ENCODE measurements around the gene TLE1.
"Not testable (repeated sequence)": the region's sequence is repeated elsewhere in the genome, so short reads cannot be mapped to it uniquely, and the experiment has no call there.

Gene TLE1

DNA sequence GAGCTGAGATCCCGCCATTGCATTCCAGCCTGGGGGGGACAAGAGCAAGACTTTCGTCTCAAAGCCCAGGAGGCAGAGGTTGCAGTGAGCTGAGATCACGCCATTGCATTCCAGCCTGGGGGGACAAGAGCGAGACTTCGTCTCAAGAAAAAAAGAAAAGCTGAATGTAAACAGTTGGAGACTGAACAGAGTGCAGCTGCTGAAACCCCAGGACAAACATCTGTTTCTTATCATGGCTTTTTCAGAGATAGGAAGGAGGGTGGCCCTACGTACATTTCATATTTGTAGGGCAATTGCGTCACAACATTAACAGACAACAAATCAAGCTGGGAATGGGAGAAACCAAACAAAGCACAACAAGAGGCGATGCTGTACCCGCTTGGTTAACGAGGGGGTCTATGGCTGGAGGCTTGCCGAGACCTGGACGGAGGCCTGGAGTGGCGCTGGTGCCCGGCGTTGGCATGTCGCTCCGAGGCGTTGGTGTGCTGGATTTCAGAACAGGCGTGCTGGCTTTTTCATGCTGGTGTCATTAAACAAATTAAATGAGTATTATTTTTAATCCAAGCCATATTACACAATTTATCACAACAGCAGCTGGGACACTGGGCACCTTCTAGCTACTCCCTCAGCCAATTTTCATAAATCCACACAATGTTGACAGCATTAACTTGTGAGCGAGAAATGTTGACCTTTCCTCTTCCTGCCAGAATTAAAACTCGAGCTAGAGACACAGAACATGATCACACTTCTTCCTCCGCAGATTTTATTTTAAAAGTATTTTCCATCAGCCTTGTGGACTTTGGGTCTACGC, 76.1 kb downstream of the TLE1 start:
- TF ChIP-seq, protein P1, sequence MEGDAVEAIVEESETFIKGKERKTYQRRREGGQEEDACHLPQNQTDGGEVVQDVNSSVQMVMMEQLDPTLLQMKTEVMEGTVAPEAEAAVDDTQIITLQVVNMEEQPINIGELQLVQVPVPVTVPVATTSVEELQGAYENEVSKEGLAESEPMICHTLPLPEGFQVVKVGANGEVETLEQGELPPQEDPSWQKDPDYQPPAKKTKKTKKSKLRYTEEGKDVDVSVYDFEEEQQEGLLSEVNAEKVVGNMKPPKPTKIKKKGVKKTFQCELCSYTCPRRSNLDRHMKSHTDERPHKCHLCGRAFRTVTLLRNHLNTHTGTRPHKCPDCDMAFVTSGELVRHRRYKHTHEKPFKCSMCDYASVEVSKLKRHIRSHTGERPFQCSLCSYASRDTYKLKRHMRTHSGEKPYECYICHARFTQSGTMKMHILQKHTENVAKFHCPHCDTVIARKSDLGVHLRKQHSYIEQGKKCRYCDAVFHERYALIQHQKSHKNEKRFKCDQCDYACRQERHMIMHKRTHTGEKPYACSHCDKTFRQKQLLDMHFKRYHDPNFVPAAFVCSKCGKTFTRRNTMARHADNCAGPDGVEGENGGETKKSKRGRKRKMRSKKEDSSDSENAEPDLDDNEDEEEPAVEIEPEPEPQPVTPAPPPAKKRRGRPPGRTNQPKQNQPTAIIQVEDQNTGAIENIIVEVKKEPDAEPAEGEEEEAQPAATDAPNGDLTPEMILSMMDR (IDR thresholded peaks at IDR 0.05; ENCODE audit: control insufficient read depth, extremely low read depth, insufficient read depth): no peak
- H3K4me3 ChIP-seq (ENCODE audit: low read depth, low read length): no peak overlapping the region
- DNase-seq (ENCODE audit: low read depth): no peak

DNA sequence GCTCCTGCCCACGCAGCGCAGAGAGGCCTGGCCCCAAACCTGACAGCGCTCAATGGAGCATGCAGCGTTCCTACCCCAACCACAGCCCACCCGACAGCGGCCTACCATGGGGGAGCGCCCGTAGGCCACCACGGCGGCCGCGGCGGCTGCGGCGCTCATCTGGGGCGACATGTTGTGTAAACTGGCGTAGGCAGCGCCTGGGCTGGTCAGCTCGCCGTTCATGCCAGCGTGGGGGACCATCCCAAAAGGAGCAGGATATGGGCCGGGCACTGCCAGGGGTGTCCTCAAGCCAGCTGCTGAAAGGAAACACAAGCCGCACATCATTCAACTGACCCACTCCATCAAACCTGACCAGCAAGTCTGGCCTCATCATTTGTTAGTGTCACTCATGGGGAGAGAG, 77.7 kb downstream of the TLE1 start:
- TF ChIP-seq, protein P1 (IDR thresholded peaks at IDR 0.05; ENCODE audit: control insufficient read depth, extremely low read depth, insufficient read depth): no peak
- DNase-seq (ENCODE audit: low read depth): no peak
- H3K4me3 ChIP-seq (ENCODE audit: low read depth, low read length): no peak overlapping the region

DNA sequence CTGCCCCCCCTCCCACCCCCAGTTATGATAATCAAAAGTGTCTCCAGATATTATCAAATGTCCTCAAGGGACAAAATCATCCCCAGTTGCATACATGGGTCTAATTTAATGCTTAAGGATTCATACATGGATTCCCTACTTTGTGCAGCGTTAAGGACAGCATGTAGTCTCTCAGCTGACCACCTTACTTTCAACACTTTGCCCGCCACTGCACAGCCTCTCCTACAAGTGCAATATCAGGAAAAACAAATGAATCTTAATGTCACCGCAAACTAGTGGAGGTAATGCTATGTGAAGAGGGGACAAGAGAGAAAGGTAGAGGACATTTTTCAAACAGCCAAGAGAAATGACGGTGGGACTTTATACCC, 78.6 kb downstream of the TLE1 start:
- TF ChIP-seq, protein P1 (IDR thresholded peaks at IDR 0.05; ENCODE audit: control insufficient read depth, extremely low read depth, insufficient read depth): no peak
- no peak overlapping the region for H3K4me3 ChIP-seq (ENCODE audit: low read depth, low read length)
- no peak for DNase-seq (ENCODE audit: low read depth)

DNA sequence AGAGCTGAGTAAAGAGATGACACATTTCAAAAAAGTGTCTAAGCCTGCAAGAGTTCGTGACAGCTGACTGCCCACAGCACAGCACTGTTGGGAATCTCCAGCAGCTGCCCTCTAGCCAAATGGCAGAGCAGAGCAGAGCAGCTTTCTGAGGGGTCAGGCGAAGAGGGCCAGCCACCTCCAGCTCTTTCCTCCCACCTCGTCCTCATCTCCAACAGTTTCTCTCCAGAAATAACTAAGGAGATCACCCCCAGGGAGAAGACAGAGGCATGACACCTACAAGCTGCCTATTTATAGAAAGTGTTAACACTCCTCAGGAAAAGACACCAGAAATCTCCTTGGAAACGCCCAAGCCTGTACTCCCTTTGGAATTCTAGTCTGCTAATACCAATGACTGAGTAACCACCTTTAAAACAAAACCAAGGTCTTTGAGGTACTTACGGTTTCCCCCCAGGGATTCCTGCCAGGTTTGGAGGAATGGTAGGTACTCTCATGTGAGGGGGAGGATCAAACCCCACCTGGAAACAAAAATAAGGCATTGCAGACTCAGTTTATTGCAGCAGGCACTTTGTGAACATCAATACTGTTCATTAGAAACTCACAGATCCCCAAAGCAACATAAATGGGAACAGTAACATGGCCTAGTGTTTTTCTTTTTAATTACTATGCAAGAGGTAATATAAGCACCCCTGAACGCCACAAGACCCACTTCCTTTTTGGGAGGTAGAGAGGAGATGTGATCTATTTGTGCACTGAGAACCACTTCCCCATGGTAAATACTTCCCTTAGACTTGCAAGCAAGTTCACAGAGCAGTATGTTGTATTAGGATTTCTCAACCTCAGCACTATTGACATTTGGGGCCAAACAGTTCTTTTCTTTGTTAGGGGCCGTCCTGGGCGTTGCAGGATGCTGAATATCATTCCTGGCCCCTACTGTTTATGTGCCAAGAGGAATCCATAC, 79.3 kb downstream of the TLE1 start:
- no peak for DNase-seq (ENCODE audit: low read depth)
- no peak overlapping the region for H3K4me3 ChIP-seq (ENCODE audit: low read depth, low read length)
- TF ChIP-seq, protein P1 (IDR thresholded peaks at IDR 0.05; ENCODE audit: control insufficient read depth, extremely low read depth, insufficient read depth): no peak

DNA sequence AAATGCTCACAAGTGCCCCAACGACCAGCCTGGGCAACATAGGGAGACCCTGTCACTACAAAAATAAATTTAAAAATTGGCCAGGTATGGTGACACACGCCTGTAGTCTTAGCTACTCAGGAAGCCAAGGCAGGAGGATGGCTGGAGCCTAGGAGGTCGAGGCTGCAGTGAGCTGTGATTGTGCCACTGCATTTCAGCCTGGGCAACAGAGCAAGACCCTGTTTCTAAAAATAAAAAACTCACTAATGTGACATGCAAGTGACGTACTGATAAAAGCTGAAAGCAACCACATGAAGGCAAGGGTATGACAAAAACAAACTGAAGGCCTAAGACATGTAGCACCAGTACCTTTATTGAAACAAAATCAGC, 81.1 kb downstream of the TLE1 start:
- no peak overlapping the region for H3K4me3 ChIP-seq (ENCODE audit: low read depth, low read length)
- DNase-seq (ENCODE audit: low read depth): no peak
- TF ChIP-seq, protein P1 (IDR thresholded peaks at IDR 0.05; ENCODE audit: control insufficient read depth, extremely low read depth, insufficient read depth): no peak

DNA sequence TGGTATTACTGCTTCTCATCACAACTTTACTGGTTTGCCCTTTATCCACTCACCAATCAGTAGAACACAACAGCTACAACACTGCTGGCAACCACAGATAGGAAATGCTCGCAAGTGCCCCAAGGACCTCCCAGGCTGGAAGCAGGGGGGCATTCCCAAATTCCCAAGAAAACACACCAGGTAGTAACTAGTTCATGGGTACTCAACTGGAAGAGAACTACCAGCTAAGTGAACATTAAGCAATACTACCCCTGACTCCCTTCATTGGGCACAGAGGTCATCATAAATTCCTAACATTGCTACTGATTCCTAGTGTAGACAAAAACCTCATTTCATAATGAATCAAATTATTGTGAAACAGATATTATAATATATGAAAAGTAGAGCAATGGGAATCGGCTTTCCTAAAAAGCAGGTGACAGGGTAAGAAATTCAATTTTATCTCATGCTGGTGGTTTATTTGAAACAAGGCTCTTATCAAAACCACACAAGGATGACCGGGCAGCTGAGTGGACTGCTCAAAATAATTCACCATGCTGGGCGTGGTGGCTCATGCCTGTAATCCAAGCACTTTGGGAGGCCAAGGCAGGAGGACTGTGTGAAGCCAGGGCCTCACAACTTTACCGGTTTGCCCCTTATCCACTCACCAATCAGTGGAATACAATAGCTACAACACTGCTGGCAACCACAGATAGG, 81.6 kb downstream of the TLE1 start:
- TF ChIP-seq, protein P1 (IDR thresholded peaks at IDR 0.05; ENCODE audit: control insufficient read depth, extremely low read depth, insufficient read depth): no peak
- H3K4me3 ChIP-seq (ENCODE audit: low read depth, low read length): no peak overlapping the region
- DNase-seq (ENCODE audit: low read depth): no peak

DNA sequence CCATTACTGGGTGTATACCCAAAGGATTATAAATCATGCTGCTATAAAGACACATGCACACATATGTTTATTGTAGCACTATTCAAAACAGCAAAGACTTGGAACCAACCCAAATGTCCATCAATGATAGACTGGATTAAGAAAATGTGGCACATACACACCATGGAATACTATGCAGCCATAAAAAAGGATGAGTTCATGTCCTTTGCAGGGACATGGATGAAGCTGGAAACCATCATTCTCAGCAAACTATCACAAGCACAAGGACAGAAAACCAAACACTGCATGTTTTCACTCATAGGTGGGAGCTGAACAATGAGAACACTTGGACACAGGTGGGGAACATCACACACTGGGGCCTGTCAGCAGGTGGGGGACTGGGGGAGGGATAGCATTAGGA, 83.1 kb downstream of the TLE1 start:
- H3K4me3 ChIP-seq (ENCODE audit: low read depth, low read length); DNase-seq (ENCODE audit: low read depth): not testable (repeated sequence)
